ENCODE data around the gene MAGI2.
"Not testable (repeated sequence)": the region's sequence is repeated elsewhere in the genome, so short reads cannot be mapped to it uniquely, and the experiment has no call there.

The MAGI2 gene

GRCh38 chr7:78006063-78006755 lies 1447.3 kb downstream of the MAGI2 start:
- H3K4me2 ChIP-seq (ENCODE audit: insufficient read depth, low read length), result no peak overlapping the region
- ATAC-seq (ENCODE audit: insufficient read depth, low read depth), result no peak
- H3K79me2 ChIP-seq (ENCODE audit: insufficient read depth, low read length), result no peaks in the 10 kb centered on the region
- no peak for DNase-seq
- H4K20me1 ChIP-seq (ENCODE audit: insufficient read depth, low read length), result no peaks in the 10 kb centered on the region
- H3K9me3 ChIP-seq (ENCODE audit: insufficient read depth, low read length, severe bottlenecking), result no peaks in the 10 kb centered on the region
- no peak overlapping the region for H3K9ac ChIP-seq (ENCODE audit: low read depth, low read length)
- H3K27me3 ChIP-seq (ENCODE audit: insufficient read depth, low read length, poor library complexity), result no peaks in the 10 kb centered on the region
- H3K4me1 ChIP-seq (ENCODE audit: insufficient read depth, low read length), result no peaks in the 10 kb centered on the region
- no peak overlapping the region for H2AFZ ChIP-seq (ENCODE audit: low read depth, low read length)
- H3K4me3 ChIP-seq (ENCODE audit: low read depth in 1 of 2, low read length in 2 of 2), result no peak overlapping the region
- H3K36me3 ChIP-seq (ENCODE audit: insufficient read depth, low read length), result no peaks in the 10 kb centered on the region
- no peak overlapping the region for H3K27ac ChIP-seq (ENCODE audit: low read length)
- TF ChIP-seq EZH2 (IDR thresholded peaks at IDR 0.05; ENCODE audit: borderline replicate concordance, low read depth, low read length, severe bottlenecking) (no peak), CTCF (IDR thresholded peaks at IDR 0.05; ENCODE audit: borderline replicate concordance, extremely low read depth, low read length, poor library complexity, severe bottlenecking) (no peak)

GRCh38 chr7:78002715-78003114 lies 1450.8 kb downstream of the MAGI2 start:
- Histone ChIP-seq H3K79me2 (ENCODE audit: insufficient read depth, low read length) (no peaks in the 10 kb centered on the region), H3K4me2 (ENCODE audit: insufficient read depth, low read length) (no peak overlapping the region), H4K20me1 (ENCODE audit: insufficient read depth, low read length) (no peaks in the 10 kb centered on the region), H3K27ac (ENCODE audit: low read length) (no peak overlapping the region), H2AFZ (ENCODE audit: low read depth, low read length) (no peak overlapping the region), H3K4me1 (ENCODE audit: insufficient read depth, low read length) (no peaks in the 10 kb centered on the region), H3K4me3 (ENCODE audit: low read depth in 1 of 2, low read length in 2 of 2) (no peak overlapping the region), H3K36me3 (ENCODE audit: insufficient read depth, low read length) (no peaks in the 10 kb centered on the region), H3K27me3 (ENCODE audit: insufficient read depth, low read length, poor library complexity) (no peaks in the 10 kb centered on the region), H3K9ac (ENCODE audit: low read depth, low read length) (no peak overlapping the region), H3K9me3 (ENCODE audit: insufficient read depth, low read length, severe bottlenecking) (no peaks in the 10 kb centered on the region)
- no peak for DNase-seq
- TF ChIP-seq CTCF (IDR thresholded peaks at IDR 0.05; ENCODE audit: borderline replicate concordance, extremely low read depth, low read length, poor library complexity, severe bottlenecking) (no peak), EZH2 (IDR thresholded peaks at IDR 0.05; ENCODE audit: borderline replicate concordance, low read depth, low read length, severe bottlenecking) (no peak)
- no peak for ATAC-seq (ENCODE audit: insufficient read depth, low read depth)

- Histone ChIP-seq H3K4me2 (ENCODE audit: insufficient read depth, low read length) (no peak overlapping the region), H4K20me1 (ENCODE audit: insufficient read depth, low read length) (no peaks in the 10 kb centered on the region), H3K27ac (ENCODE audit: low read length) (no peak overlapping the region), H2AFZ (ENCODE audit: low read depth, low read length) (no peak overlapping the region), H3K27me3 (ENCODE audit: insufficient read depth, low read length, poor library complexity) (no peaks in the 10 kb centered on the region), H3K36me3 (ENCODE audit: insufficient read depth, low read length) (no peaks in the 10 kb centered on the region), H3K9me3 (ENCODE audit: insufficient read depth, low read length, severe bottlenecking) (no peaks in the 10 kb centered on the region), H3K4me3 (ENCODE audit: low read depth in 1 of 2, low read length in 2 of 2) (no peak overlapping the region), H3K79me2 (ENCODE audit: insufficient read depth, low read length) (no peaks in the 10 kb centered on the region), H3K4me1 (ENCODE audit: insufficient read depth, low read length) (no peaks in the 10 kb centered on the region), H3K9ac (ENCODE audit: low read depth, low read length) (no peak overlapping the region)
- TF ChIP-seq EZH2 (IDR thresholded peaks at IDR 0.05; ENCODE audit: borderline replicate concordance, low read depth, low read length, severe bottlenecking) (no peak), CTCF (IDR thresholded peaks at IDR 0.05; ENCODE audit: borderline replicate concordance, extremely low read depth, low read length, poor library complexity, severe bottlenecking) (no peak)
- DNase-seq (no peak), ATAC-seq (ENCODE audit: insufficient read depth, low read depth) (no peak)
Measured at GRCh38 chr7:78002021-78002420, 1451.4 kb downstream of the MAGI2 start.

- H3K9ac ChIP-seq (ENCODE audit: low read depth, low read length); H3K4me1 ChIP-seq (ENCODE audit: insufficient read depth, low read length); H3K27me3 ChIP-seq (ENCODE audit: insufficient read depth, low read length, poor library complexity); H3K4me2 ChIP-seq (ENCODE audit: insufficient read depth, low read length); H3K79me2 ChIP-seq (ENCODE audit: insufficient read depth, low read length); H3K36me3 ChIP-seq (ENCODE audit: insufficient read depth, low read length); H3K27ac ChIP-seq (ENCODE audit: low read length); DNase-seq; H2AFZ ChIP-seq (ENCODE audit: low read depth, low read length); H3K9me3 ChIP-seq (ENCODE audit: insufficient read depth, low read length, severe bottlenecking); H3K4me3 ChIP-seq (ENCODE audit: low read depth in 1 of 2, low read length in 2 of 2); ATAC-seq (ENCODE audit: insufficient read depth, low read depth); H4K20me1 ChIP-seq (ENCODE audit: insufficient read depth, low read length): not testable (repeated sequence)
Measured at GRCh38 chr7:77999168-77999567, 1454.3 kb downstream of the MAGI2 start.

All from DND-41 (cell line).